Measurements from ENCODE around the gene VTI1A. TPM values are rescaled to one million over a fixed set of nuclear protein-coding genes. Genes with fewer than 3 reads are reported as not detected.

Gene VTI1A
- total and polyA plus RNA-seq, 2 of the 8 experiments (the other 6 are each of a cell fraction or from before 2014, with no cell fraction given) = 6.0 to 20.0 TPM

DNA sequence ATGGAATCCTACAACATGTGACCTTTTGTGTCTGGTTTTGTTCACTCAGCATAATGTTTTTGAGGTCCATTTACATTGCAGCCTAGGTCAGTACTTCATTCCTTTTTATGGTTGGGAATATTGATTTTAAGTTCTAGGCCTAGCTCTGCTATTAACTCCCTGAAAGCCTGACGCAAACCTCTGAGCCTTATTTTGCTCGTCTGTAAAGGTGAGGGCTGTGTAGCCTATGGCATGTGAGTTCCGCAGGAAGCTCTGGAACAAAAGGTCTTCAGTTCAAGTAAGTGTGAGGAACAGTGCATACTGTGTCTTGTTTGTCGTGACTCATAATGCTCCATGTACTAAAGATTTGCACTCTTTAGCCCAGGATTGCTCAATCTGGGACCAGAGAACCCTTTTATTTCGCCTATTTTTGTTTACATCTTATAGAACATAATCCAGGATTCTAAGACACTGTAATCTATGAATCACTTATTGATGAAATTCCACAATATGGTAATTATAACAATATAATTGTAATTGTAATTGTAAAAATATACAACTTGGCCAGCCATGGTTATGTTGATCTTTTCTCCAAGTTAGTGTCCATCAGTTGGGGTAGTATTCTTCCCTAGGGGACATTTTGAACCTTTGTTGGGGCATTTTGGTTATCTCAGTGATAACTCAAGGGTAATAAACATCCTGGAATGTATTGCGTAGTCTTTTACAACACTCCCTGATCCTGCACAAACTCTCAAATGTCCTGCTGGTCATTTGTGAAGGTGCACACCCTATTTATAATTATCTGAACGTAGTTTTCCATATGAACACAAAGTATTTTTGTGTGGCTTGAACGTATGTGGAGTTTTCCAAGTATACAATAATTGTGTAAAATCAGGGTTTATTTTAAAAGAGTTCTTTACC lies 184.7 kb downstream of the VTI1A start:
- H3K56ac ChIP-seq (replicated peaks; ENCODE audit: insufficient read length, low read depth, low read length) = no peak overlapping the region
- H3K4me2 ChIP-seq (ENCODE audit: insufficient read depth in 1 of 2, low read depth in 2 of 2, low read length in 2 of 2) = no peak overlapping the region
- no peak overlapping the region for H2BK12ac ChIP-seq (ENCODE audit: low read depth, low read length)
- H2BK15ac ChIP-seq (ENCODE audit: low read length) = no peak overlapping the region
- H3K14ac ChIP-seq (ENCODE audit: insufficient read length) = no peak overlapping the region
- no peaks in the 10 kb centered on the region for H3K36me3 ChIP-seq (ENCODE audit: control insufficient read depth in 2 of 4, insufficient read depth in 4 of 4, low read length in 3 of 4)
- no peak overlapping the region for H2AK5ac ChIP-seq (ENCODE audit: low read depth, low read length)
- no peak overlapping the region for H4K91ac ChIP-seq (replicated peaks; ENCODE audit: insufficient read length, low read length)
- no peak overlapping the region for H2AFZ ChIP-seq (ENCODE audit: low read length)
- no peaks in the 10 kb centered on the region for H3K79me2 ChIP-seq (ENCODE audit: control insufficient read depth in 1 of 2, insufficient read depth in 2 of 2, low read length in 2 of 2)
- H3K4ac ChIP-seq (replicated peaks; ENCODE audit: insufficient read length, low read depth, low read length) = no peak overlapping the region
- no peak overlapping the region for H3K4me3 ChIP-seq (ENCODE audit: extremely low read depth in 1 of 4, insufficient read depth in 2 of 4, low read depth in 3 of 4, low read length in 4 of 4)
- no peak overlapping the region for H3K18ac ChIP-seq (ENCODE audit: extremely low read depth, low read length)
- H3K27ac ChIP-seq (ENCODE audit: low read depth, low read length) = no peak overlapping the region
- ChIA-PET POLR2A (ENCODE audit: partially characterized antibody) (interaction anchor here (1.1 kb wide), 1 partner anchor 9 kb away, joined by 4 read pairs; no protein-coding TSS in a partner anchor), CTCF (ENCODE audit: partially characterized antibody) (no interaction called here)
- H4K5ac ChIP-seq (ENCODE audit: insufficient read length, low read depth, low read length) = no peak overlapping the region
- H3K23me2 ChIP-seq (ENCODE audit: low read depth, low read length) = no peaks in the 10 kb centered on the region
- no peak overlapping the region for H2BK120ac ChIP-seq (replicated peaks; ENCODE audit: low read depth, low read length)
- WGBS, 2 experiments (ENCODE audit: extremely low coverage in 1 of 2, insufficient coverage in 1 of 2, insufficient read length in 1 of 2, insufficient replicate concordance in 2 of 2, low coverage in 1 of 2, low lambda C conversion rate in 2 of 2, missing lambda C conversion rate in 1 of 2) = 90% methylated on average over 8 of the region's 8 CpGs; no CpG with 5 or more reads in 1 of the 2 experiments
- no peak overlapping the region for H3K23ac ChIP-seq (ENCODE audit: insufficient read length)
- H2BK5ac ChIP-seq (ENCODE audit: low read depth, low read length) = no peak overlapping the region
- DNase-seq (ENCODE audit: low read depth in 1 of 2, low spot score in 2 of 2) = no peak
- no peaks in the 10 kb centered on the region for H3K79me1 ChIP-seq (ENCODE audit: low read depth, low read length)
- no peaks in the 10 kb centered on the region for H3K9me3 ChIP-seq (ENCODE audit: insufficient read depth in 2 of 2, low read depth in 1 of 2, low read length in 1 of 2)
- no peaks in the 10 kb centered on the region for H3K27me3 ChIP-seq (replicated peaks in 1 of 4; ENCODE audit: control insufficient read depth in 3 of 4, extremely low read depth in 1 of 4, insufficient read depth in 3 of 4, low read length in 3 of 4)
- no peaks in the 10 kb centered on the region for H3K4me1 ChIP-seq (replicated peaks in 1 of 4; ENCODE audit: control insufficient read depth in 3 of 4, insufficient read depth in 4 of 4, low read length in 3 of 4)
- H4K8ac ChIP-seq (ENCODE audit: extremely low read depth, insufficient read depth, low read length) = no peak overlapping the region
- H2BK20ac ChIP-seq (ENCODE audit: low read length) = no peak overlapping the region
- FAIRE-seq = no peak
- H3K9ac ChIP-seq (replicated peaks in 1 of 4; ENCODE audit: extremely low read depth in 1 of 4, low read depth in 3 of 4, low read length in 3 of 4) = no peak overlapping the region
- H4K20me1 ChIP-seq (replicated peaks in 1 of 2; ENCODE audit: control insufficient read depth in 1 of 2, insufficient read depth in 2 of 2, low read length in 2 of 2) = no peaks in the 10 kb centered on the region
- no peak for TF ChIP-seq BRCA1 (IDR thresholded peaks at IDR 0.05; ENCODE audit: low read depth, low read length)
- TF ChIP-seq RAD21 (IDR thresholded peaks at IDR 0.05 in 1 of 2, conservative IDR thresholded peaks at IDR 0.05 in 1 of 2; ENCODE audit: low read depth in 2 of 2, low read length in 2 of 2) = no peak
- TF ChIP-seq SIRT6 (IDR thresholded peaks at IDR 0.05; ENCODE audit: low read length) = no peak
- TF ChIP-seq MAFK (IDR thresholded peaks at IDR 0.05; ENCODE audit: low read depth, low read length) = no peak
- no peak for TF ChIP-seq KDM1A (IDR thresholded peaks at IDR 0.05; ENCODE audit: borderline replicate concordance, low read length)
- TF ChIP-seq RFX5 (IDR thresholded peaks at IDR 0.05; ENCODE audit: borderline replicate concordance, low read depth, low read length) = no peak
- no peak for TF ChIP-seq RBBP5 (IDR thresholded peaks at IDR 0.05; ENCODE audit: borderline replicate concordance, low read depth, low read length)
- no peak for TF ChIP-seq KDM5A (IDR thresholded peaks at IDR 0.05; ENCODE audit: low read length)
- TF ChIP-seq RXRA (IDR thresholded peaks at IDR 0.05; ENCODE audit: insufficient read depth, low read depth, low read length) = no peak
- no peak for TF ChIP-seq POLR2AphosphoS5 (IDR thresholded peaks at IDR 0.05; ENCODE audit: low read depth, low read length)
- no peak for TF ChIP-seq JUND (IDR thresholded peaks at IDR 0.05; ENCODE audit: low read length)
- no peak for TF ChIP-seq GABPA (IDR thresholded peaks at IDR 0.05; ENCODE audit: borderline replicate concordance, insufficient read depth, low read length)
- no peak for TF ChIP-seq TEAD4 (IDR thresholded peaks at IDR 0.05; ENCODE audit: low read depth, low read length)
